Measurements from ENCODE around the gene MAP4K3.

The MAP4K3 gene

DNA sequence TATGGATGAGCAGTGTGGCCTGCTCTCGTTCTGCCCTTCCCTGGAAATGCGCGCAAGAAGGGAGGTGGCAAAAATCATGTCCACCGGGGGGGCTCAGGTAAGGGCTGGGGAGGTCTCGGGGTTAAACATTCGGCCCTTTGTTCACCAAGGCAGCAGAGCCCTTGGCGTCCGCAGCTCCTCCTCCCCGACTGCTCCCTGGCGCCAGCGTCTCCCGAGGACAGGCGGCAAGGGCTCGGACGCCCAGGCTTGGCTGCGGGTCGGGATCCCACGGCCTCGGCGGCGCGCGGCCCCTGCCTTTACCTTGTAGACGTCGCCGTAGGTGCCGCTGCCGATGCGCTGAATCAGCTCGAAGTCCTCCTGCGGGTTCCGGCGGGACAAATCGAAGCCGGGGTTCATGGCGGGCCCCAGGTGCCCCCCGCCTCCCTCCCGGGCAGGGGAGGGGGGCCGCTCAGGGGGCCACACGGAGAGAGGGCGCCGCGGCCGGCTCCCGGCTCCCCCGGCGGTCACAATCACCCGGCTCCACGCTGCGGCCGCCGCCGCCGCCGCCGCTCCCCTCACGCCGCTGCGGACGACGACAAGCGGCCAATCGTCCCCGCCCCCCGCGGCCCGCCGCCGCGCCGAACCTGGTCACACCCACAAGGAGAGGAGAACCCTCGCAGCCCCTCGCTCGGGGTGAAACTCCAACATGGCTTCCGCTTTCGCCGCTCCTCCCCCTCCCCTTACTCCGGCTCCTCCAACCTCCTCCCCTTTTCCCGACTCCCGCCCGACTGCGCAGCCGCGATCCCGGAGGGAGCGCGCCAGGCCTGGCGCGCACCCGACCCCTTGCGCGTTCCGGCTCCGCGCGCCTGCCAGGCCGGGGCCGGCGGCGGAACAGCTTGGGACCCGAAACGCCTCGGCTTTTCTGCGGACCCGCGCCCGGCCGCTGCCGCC lies at the start of gene MAP4K3:
Gene MAP4K3 (minus strand): TSS at position 694 of the 930 bp plus-strand sequence. CDS start 298 bp downstream, at position 396.
- DNase-seq = peak; percentile 94

DNA sequence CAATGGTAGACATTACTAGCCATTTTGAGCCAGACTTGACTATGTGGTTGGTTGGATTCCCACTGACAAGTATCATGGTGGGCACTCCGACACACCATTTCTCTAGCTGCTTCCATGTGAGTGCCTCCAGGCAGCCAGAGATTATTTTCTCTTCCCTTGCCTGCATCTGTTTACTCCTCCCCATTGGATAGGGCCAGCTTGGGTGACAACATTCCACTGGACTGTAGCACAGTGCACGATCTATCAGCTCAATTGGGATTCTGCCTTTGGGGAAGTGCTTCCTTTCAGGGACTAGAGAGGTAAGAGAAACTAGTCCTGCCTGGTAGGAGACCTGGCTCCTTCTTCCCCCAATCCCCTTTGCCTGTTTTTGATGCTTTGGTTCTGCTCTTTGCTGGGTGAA lies 49.0 kb upstream of the MAP4K3 start:
- DNase-seq = no peak

DNA sequence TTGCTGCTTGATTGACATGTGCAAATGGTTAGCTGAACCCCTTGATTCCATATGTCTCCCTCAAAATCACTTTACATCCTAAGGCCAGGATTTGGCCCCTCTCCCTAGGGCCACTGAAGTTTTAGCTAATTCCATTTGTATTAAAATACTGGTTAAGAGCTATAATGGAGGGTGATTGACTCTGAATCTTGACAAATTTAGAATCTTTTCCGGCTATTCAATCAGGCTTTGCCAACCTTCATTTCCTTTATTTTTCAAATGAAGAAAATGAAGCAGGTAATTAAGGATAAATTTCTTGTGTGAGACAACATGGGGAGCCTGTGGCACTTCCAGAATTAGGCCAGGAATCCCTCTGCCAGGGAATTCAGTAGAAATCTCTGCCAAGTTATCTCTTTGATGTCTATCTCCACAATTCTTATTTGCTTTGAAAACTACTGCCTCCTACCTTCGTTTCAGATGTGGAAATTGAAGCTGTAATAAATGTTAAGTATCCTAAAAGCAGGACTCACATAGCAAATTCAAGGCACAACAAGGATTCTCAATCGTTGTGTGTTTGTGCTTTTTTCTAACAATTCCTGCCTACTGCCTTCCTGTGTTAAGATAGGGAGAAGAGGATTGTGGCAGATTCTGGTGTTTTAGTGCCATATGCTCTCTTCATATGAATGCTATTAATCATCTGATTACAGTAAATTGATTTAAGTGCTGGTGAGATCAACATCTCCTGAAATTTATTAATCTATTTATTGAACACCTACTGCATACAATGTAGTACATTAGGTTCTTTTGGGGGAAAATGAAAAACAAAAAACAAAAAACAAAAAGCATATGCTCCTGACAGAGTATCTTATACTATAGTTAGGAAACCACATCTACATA lies 47.8 kb upstream of the MAP4K3 start:
- no peak for DNase-seq

DNA sequence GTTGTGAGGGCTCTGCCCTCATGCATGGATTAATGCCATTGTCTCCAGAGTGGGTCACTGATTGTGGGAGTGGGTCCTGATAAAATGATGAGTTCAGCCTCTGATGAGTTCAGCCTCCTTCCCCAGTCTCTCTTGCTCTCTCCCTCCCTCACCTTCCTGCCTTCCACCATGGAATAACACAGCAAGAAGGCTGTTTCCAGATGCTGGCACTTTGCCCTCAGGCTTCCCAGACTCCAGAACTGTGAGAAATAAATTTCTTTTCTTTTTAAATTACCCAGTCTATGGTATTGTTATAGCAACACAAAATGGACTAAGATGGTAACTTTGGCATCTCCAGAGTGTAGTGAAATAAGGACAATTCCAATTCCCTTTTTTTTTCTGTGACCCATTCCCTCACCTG lies 47.1 kb upstream of the MAP4K3 start:
- no peak for DNase-seq

DNA sequence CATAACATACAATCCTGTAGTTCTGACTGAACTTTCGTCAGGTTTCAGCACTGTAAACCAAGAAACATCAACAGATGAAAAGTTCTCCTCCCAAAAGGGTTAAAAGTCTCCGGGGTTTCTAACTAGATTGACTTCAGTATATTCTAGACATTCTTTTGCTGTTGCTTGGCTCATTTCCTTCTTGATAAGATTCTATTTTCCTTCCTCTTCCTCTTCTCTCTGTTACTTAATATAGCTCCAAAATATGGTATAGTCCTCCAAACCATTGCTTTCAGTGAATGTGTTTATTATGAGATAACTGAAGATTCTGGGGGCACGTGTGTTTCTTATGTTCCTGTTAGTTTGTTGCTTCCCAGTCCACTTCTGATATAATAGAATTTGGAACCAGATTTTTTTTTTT lies 46.4 kb upstream of the MAP4K3 start:
- DNase-seq = no peak

DNA sequence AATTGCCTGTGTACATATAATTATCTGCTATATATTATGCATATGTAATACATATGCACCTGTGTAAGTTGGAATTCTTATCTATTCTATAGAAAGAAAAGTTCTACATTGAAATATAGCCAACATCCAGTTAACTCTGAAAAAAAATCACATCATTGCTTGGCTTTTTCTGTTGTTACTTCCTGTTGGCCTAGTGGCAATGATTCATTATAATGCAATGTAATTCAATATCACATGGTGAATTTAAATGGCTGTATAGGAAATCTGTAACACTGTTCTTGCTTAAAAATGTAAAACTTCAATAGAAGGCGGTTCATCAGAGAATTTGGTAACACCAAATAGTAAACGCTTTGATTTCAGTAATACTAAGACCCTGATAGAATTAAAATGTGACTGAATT lies 44.5 kb upstream of the MAP4K3 start:
- DNase-seq = no peak

- DNase-seq = no peak
Measured at GRCh38 chr2:39479696-39480095, 42.6 kb upstream of the MAP4K3 start.

- DNase-seq = no peak
Measured at GRCh38 chr2:39479053-39479670, 42.1 kb upstream of the MAP4K3 start.

- no peak for DNase-seq
Measured at GRCh38 chr2:39476524-39476923, 39.4 kb upstream of the MAP4K3 start.

DNA sequence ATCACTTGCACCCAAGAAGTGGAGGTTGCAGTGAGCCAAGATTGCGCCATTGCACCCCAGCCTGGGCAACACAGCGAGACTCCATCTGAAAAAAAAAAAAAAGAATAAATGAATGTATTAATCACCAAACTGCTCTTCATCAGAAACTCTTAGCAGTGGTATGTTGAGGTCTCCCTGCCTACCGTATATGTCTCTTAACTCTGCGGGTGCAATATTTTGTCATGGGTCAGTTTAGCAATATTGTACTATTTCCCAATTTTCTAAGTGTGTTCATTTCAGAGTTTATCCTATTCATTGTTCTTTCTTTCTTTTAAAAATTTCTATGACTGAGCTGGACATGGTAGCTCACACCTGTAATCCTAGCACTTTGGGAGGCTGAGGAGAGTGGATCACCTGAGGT lies 37.9 kb upstream of the MAP4K3 start:
- no peak for DNase-seq

DNA sequence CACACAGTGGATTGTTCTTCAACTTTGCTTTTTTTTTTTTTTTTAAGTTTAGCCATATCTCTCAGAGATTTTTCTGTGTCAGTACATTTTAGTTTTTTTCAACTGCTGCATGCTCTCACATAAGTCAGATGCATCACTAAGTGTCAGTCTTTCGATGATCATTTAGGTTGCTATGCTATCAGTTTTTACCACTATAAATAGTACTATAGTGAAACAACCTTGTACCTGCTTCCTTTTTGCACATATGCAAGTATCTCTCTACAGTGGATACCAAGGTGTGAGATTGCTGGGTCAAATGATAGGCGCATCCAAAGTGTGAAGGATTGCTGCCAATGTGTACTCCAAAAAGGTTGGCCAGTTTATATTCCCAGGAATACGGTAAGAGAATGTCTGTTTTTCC lies 33.5 kb upstream of the MAP4K3 start:
- no peak for DNase-seq

DNA sequence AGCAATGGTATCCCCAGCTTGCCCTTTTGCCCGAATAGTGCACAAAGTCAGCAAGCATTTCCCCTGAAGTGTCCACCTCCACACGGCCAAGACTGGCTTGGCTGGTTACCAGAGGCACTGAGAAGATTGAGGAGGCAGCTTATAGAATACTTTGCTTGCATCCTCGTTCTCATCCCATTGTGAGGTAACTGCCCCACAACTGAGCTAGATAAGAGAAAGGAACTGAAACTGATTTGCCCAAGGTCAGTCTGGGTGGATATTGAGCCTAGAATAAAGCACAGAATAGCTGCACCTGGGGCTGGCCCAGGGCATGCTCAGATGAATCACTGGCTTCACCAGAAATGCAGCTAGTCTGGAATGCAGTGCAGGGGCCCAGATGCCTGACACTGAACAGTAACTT lies 32.7 kb upstream of the MAP4K3 start:
- no peak for DNase-seq

- no peak for DNase-seq
Measured at GRCh38 chr2:39468579-39469451, 31.7 kb upstream of the MAP4K3 start.

GRCh38 chr2:39466311-39466710 lies 29.2 kb upstream of the MAP4K3 start:
- no peak for DNase-seq

DNA sequence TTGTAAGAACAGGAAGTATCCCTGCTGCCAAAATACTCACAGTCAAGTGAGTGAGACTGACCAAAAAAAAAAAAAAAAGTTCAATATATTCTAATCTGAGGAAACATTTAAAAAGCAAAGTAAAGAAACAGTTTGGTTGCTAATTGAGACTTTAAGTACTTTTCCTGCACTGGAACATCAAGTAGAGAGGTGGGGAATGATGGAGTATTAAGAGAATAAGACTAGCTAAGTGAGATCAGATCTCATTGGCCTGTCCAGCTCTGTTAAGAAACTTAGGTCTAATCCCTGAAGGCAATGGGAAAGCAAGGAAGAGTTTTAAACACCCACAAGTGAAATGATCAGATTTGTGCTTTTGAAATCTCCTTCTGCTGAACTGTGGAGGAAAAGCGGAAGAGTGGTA lies 27.8 kb upstream of the MAP4K3 start:
- no peak for DNase-seq

GRCh38 chr2:39455826-39456225 lies 18.7 kb upstream of the MAP4K3 start:
- no peak for DNase-seq

DNA sequence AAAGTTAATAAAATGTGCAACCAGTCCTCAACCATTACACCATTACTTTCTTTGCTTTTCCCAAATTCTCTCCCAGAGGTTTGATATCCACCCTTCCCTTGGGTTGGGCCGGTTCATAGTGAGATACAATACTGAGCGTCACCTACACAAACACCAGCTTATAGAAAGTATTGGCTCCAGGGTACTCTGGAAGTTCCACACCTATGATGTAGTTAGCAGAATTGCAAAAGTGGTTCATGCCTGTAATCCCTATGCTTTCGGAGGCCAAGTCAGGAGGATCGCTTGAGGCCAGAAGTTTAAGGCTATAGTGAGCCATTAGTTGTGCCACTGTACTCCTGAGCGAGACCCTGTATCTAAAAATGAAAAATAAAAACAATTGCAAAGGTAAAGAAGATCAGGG lies 15.3 kb upstream of the MAP4K3 start:
- no peak for DNase-seq

GRCh38 chr2:39451954-39452353 lies 14.9 kb upstream of the MAP4K3 start:
- DNase-seq = no peak

- no peak for DNase-seq
Measured at GRCh38 chr2:39448169-39448502, 11.1 kb upstream of the MAP4K3 start.

DNA sequence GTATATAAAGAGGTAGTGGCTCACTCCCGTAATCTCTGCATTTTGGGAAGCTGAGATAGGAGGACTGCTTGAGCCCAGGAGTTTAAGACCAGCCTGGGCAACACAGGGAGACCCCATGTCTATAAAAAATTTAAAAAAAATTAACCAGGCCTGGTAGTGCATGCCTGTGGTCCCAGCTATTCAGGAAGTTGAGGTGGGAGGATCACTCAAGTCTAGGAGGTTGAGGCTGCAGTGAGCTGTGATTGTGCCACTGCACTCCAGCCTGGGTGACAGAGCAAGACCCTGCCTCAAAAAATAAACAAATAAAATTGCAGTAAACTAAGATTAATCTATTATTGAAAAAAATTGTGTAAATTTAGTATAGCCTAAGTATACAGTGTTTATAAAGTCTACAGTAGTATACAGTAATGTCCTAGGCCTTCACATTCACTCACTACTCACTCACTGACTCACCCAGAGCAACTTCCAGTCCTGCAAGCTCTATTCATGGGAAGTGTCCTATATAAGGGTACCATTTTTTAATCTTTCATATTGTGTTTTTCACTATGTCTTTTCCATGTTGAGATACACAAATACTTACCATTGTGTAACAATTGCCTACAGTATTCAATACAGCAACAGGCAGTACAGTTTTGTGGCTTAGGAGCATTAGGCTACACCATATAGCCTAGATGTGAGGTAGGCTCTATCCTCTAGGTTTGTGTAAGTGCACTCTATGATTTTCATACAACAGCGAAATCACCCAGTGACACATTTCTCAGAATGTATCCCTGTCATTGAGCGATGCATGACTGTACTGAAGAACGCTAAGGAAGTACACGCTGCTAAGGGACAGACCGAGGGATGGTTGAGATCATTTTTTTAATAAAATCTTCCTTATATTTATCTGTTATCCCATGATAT lies 10.4 kb upstream of the MAP4K3 start:
- no peak for DNase-seq

- DNase-seq = no peak
Measured at GRCh38 chr2:39445934-39446333, 8.8 kb upstream of the MAP4K3 start.

Data from NCI-H1417 treated with DMSO at 0.1 percent for 48 hours (cell line).